ENCODE data around the gene IRAG1.
A peak's percentile ranks its signal among the peaks of the same experiment; 100 is the strongest.

The IRAG1 gene

DNA sequence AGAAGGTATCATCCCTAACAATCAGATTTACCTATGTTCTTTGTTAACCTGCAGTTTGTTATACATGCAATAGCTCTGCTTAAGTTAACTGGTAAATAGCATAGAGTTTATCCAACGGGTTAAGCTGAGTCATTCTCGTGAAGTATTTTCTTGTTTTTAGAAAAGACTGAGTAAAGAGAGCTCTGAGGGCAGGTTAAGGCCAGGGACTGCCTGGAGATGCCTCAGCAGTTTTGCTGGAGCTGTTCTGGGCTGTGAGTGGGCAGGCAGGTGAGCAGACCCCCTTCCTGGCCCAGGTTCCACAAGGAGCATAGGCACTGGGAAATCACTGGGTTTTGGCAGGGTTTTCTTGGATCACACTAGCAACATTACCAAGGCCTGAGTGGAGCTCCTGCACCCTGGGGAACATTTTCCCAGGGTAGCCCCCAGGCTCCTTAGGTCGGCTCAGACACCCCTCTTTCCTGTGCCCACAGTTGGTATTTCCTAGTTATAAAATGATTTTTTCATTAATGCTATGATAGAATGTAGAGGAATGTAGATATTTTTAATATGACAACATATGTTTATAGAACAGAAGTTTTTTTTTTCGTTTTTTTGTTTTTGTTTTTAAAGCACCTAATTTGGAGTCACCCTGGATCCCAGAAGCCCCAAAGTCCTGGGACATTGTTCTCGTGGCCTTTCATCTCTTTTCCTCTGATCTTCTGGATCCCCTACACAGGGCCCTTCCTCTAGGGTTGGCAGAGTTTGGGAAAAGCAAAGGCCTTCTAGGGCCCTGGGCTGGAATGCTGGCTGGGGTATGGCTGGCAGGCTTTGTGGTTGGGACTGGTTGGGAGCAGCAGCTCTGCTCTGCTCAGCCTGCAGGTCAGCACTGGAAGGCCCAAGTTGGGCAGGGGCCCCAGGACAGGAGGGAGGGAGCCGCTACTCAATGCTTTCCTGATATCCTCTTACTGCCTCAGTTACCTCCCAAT is 26.7 kb downstream of the IRAG1 start:
- DNase-seq, result peak; percentile 31

DNA sequence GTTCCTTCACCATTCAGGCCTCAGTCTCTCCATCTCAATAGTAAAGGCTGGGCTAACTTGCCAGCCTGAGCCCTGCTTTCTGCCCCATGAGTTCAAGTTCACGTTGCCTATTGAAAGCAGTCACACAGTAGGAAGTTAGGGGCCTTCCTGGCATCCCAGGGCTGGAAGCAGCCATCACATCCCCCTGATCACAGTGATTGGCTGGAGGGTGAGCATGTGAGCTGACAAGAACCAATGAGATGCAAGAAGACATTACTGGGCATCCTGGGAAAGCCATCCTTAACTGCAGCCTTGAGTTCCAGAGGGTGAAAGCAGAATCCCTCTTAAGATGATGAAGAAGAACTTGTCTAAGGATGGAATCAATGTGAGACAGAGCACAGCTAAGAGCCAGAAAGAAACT is 29.1 kb downstream of the IRAG1 start:
- DNase-seq, result no peak

DNA sequence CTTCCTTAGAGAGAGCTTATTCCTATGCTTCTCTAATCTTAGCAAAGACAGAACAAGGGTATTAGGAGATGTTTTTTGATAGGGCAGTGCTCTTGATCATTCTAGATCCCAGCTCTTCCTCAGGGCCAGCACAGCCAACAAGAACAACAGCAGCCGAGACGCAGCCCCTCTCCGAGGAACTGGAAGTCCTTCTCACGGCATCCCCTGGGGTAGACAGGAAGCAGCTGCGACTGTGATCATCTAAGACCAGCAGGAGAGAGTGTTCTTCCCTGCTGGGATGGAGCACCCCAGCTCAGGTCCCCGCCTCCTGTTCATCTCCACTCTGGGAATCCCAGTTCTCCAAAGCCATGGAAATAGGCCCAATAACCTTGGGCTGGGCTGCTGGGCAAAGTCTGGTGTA is 29.6 kb downstream of the IRAG1 start:
- DNase-seq, result no peak

DNA sequence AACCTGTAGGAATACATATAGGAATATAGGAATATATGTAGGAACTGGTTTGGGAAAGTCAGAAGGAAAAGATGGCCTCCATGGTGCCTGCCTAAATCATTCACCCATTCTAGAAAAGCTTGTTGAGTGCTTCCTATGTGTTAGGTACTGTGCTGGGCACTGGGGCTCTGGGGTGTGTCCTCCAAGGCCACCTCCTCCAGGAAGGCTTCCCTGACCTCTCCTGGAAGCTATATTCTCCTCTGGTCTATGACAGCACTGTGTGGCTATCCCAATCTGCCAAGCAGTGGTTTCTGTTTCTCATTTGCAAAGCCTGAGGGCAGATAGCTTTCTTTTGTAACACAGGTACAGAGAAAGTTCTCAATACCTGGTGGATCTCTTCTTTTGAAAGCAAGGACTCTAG is 30.2 kb downstream of the IRAG1 start:
- DNase-seq, result no peak

DNA sequence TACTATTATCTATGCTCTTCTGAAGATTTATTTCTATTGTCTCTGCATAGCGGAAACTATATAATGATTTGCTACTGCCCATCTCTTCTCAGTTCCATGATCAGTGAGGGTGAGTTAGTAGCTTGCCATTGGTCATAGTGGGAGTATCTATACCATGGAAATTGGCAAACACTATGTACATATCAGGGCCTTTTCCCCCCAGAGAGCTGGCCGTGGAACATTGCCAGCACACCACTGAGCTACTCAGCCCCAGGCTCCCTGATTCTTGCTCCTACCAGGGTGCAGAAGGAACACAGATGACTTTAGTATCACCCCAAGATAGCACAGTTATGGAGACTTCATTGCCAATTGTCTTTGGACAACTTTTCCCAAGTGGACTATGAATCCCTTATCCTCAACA is 33.2 kb downstream of the IRAG1 start:
- no peak for DNase-seq

DNA sequence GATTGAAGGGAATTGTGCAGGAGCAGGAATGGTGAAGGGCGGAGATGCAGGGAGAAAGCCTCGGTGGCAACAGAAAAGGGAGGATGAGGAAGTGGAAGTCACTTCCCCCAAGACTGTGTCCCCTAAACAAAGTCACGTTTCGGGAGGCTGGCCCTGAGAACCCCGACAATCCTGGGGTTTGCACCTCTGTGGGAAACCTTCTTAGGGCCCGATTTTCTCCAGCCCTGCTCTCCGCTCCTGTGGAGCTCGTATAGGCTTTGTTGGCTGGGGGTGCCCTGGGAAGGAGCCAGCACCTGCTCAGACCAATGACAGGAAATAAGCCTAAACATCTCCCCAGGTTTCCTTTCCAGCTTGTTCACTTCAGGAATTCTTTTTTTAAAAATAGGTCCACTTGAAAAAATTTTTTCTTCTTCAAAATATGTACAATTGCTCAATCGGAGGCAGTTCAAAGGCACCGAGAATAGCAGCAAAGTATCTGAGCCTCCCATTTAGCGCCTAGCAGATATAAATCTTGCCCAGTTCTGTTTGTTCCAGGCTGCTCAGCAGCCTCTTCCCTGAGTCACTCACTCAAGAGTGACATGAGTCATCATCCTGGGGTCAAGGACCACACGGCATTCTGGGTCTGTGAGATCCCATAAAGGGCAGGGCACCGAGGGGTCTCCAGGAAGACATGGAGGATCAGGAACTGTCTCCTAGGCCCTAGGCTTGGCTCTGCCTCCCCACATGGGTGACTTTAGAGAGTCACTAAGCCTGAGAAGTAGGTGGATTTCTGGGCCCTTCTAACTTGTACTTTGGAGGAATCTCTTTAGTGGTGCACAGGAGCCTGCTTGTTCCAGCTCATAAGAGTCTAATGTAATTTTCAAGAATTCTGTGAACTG is 34.0 kb downstream of the IRAG1 start:
- peak; percentile 72 for DNase-seq

DNA sequence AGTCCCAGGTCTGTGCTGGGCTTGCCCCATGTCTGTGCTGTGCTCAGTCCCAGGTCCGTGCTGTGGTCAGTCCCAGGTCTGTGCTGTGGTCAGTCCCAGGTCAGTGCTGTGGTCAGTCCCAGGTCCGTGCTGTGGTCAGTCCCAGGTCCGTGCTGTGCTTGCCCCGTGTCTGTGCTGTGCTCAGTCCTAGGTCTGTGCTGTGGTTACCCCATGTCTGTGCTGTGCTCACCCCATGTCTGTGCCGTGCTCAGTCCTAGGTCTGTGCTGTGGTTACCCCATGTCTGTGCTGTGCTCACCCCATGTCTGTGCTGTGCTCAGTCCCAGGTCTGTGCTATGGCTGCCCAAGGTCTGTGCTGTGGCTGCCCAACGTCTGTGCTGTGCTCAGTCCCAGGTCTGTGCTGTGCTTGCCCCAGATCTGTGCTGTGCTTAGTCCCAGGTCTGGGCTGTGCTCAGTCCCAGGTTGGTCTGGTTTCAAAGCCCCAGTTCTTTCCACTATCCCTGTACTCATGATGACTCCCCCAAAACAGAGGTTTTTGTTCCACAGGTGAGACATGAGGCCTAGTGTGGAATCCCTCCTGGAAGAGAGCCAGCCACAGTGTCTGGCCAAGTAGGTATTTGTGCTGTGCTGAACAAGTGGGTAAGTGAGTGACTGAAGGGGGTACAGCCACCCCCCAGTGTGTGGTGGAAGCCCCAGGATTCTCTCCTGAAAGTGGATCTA is 34.8 kb downstream of the IRAG1 start:
- DNase-seq, result no peak

DNA sequence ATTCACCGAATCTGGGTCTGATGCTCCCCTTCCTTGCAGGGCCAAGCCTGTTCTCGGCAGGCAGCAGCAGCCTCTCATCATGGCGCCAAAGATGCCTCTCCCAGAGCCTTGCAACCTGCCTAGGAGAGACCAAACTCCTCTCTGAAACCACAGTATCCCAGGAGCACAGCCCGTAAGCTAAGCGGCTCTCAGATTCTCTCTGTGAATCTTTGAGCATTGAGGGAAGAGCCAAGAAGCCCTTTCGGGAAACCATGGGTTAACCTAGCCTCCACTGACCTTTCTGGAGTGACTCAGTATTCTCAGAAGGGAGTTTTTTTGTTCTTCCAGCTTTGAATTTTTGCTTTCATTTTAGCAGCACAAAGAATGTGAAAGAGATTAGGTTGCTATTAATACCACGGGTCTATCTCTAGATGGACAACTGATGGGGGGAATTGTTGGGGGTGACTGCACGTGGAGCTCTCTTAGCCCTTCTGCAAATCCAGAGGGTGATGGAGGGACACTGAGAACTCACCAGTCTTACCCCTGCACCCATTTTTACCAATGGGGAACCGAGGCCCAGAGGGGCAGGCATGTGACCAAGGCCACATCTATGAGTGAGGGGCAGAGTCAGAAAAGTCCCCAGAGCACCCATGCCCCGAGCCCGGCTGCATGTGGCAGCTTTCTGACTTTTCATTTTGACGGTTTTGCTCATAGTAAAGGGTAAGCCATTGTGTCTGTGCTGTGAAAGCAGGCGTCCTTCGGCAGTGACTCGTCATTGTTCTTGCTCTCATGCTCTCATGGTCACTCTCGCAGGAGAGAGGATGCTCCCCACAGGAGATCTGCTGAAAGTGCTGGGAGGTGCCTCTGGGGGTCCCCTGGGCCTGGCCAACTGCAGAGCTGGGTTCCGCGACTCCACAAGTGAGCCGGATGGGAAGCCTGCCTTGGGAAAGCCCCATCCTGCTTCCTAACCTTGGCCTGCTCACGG is 36.0 kb downstream of the IRAG1 start:
- peak; percentile 70 for DNase-seq

DNA sequence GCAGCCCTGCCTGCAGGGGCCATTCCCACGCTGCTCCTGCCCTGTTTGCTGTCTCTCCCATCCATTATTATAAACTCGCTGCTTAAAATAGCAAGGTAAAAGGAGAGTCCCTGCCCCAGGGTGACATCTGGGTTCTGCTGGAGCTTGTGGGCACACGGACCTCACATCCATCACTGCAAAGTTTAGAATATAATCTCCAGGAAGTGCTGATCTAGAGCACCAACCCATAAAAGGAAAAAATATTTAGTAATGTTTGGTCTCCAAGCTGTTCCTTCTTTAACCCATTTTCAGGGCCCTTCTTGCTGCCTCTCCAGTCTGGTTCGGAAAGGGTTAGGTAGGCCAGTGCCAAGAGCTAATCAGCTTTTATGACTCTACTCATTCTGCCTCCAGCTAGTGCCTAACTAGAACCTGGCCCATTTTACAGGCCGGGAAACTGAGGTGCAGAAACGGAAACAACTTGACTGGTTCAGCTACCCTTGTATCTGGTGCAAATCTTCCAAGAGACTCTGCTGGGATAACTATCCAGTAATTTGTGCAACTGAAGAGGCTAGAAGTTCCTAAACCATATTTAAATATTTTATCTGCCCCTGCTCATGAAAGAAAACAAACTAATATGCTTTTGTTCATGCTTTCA is 37.5 kb downstream of the IRAG1 start:
- no peak for DNase-seq

DNA sequence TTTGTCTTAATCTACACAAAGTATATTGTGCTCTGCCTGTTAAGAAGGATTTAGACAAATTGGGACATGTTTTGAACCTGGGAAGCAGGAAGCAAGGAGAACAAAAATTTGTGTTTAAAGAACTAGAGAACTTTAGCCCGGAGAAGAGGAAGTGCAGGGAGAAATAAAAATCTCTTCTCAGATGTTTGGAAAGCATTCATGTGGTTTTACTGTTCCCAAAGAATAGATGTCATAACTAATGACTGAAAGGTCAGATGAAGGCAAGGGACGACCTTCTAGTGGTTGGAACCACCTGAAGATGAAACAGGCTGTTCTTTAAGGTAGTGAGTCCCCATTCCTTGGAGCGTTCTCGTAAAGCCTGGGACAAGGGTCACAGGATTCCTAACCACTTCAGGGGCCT is 38.3 kb downstream of the IRAG1 start:
- DNase-seq, result no peak

DNA sequence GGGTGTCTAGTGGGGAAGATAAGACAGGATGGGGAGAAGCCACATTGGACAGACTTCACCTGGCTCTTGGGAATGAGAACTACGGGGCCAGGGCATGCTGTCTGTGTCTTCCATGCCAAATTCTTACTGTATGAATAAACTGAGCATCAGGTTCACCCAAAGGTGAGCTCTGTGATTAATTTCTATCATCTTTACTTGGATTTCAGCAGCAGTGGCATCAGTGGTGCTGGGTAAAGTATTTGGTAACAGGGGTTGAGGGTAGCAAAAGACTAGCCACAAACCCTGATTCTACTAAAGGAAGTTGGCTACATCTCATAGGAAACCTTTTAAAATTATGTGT is 38.8 kb downstream of the IRAG1 start:
- DNase-seq, result peak; percentile 67

DNA sequence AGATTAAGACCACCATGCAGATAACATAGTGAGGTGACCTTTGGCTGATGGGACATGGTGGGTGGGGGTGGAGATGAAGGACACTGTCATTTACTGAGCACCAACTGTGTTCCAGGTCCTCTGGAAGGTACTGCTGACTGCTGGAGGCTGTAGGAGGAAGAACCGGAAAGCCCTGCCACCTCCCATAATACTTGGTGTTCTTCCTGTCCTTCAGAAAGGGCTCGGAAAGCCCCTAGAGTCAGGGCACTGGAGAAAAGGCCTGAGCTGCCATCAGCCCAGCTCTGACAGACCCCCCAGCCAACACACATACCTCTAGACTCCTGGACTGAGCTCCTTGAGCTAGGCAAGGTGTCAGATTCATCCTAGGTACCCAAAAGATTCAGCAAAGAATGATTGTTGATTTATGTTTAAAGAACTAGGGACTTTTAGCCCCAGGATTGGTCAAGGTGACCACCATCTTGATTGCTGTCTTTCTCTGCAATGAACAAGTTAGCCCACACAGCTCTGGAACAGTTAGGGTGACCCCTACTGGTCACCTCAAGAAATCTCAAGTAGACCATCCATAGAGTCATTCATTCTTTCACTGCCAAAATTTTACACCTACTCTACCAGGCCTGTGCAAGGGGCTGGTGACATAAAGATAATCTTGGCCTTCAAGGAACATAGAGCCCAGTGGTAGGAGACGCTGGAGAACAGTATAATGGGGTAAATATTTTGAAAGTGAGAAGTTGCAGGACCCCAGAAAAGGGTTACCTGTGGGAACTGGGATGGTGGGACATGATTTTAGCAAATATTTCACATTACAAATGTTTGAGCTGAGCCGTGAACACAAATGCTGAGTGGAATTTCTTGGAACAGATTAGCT is 39.4 kb downstream of the IRAG1 start:
- DNase-seq, result no peak

DNA sequence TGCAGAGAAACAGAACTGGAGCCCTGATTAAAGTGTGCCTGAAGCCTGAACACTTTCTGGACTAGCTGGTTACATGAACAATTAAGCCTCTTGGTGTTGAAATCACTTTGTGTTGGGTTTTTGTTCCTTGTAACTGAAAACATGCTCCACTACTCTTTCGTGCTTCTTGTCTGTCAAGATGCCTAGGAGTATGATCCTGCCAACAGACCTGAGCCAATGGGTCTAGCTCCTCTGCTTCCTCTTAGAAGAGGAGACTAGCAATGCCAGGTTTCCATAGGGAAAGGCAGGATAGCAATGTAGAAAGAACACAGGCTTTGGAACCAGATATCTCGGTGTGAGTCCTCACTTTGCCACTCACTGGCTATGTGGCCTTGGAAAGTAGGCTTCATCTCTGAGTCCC is 40.3 kb downstream of the IRAG1 start:
- DNase-seq, result no peak

DNA sequence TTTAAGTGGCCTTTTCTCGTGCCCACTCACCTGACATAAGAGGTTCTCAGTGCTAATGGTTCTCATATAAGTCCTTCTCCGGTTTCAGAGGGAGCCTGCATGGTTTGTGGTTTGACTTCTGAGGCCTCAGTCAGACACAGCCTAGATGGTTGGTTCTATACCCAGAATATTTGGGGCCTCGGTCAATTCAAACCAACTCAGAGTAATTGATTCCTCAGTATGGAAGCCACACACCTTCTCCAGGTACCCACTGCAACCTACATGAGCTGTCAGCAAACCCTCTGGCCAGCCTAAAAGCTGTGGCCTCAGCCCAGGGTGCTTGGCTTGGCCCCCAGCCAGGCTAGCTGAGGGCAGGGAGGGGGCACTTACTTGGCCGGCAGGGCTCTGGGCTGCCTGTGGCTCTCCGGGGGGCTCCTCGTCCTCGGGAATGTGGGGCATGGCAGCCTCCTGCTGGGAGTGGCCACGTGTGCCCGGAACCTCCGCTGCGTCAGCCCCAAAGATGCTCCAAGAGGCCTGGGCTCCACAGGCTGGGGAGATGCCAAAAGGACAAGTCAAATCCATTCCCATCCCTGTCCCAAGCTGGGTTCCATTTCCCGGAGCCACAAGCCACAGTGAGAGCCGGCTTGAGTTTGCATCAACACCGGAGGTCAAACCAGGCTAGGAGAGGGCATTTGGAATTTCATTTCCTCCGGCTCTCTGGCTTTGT is 41.7 kb downstream of the IRAG1 start:
- no peak for DNase-seq

DNA sequence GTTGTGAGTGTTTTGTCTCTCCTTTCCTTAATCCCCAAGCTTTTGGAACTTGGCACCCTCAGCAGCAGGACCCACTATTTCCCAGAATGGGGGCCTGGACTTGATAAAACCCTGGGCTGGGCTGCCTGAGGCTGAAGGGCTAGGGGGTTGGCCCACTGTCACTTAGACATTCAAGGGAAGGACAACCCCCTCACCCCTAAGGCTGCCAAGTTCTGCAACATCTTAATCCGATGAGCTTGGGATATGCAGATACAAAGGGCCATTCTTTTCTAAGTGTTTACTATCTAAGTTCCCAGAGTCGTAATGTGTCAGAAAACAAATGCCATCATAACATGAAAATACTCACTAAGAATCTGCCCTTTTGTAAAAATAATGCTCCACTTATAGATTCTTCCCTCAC is 42.9 kb downstream of the IRAG1 start:
- DNase-seq, result no peak

DNA sequence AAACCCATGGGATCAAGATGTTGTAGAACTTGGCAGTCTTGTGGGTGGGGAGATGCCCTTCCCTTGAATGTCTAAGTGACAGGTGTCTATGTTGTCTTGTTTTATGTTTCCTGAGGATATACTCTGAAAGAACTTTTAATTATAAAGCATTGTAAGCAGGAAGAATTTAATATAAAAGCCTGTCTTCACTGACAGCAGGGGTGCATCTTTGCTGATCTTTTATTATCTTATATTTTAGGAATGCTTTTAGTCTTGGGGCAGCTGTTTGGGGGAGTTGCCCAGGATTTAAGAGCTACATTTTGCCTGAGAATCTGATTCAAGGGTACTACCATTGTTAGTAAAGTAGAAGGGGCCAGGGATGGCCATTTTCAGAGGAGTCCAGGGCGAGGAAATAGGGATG is 43.4 kb downstream of the IRAG1 start:
- no peak for DNase-seq

DNA sequence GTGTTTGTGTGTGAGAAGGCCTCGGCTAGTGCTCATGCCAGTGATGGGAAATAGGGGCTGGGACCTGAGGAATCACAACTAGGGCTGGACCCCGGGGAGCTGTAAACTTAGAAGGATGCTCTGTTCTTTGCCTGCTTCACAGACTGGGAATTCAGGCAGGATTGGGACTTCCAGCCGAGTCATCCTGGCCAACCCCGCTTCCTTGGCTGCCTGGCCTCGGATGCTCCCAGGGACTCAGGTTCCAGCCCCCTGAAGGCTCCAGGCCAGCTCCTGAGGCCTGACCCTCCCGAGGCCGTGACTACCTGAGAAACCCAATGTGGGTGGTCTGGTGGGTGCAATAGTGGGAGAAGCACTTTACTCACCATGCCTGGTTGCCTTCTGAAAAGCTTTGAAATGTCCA is 44.7 kb downstream of the IRAG1 start:
- DNase-seq, result no peak

DNA sequence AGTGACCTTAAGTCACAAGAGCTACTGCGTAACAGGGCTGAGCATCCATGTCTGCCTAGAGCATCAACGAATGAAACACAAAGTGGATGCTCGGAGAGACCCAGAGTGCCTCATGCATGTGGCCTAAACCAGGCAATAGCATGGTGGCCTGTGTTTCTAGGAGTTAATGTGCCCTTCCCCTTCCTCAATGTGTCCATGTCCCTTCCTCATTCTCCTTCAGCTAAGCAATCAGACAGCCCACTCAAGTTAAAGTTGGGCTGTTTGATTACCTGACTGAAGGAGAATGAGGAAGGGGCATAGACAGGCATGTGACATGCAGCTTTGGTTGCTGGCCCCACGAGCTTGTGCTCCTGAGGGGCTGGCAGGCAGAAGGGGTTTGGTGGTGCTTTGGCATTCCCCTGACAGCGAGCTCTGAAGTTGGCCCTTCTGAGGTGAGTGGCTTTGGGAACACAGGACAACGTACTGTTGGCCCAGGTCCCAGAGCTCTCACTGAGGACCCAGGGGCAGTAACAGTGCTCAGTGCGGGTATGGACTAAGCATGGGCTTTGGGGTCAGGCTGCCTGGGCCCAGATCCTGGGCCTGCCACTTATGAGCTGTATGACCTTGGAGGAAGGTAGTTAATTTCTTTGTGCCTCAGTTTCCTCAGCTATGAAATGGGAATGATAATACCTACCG is 46.7 kb downstream of the IRAG1 start:
- no peak for DNase-seq

DNA sequence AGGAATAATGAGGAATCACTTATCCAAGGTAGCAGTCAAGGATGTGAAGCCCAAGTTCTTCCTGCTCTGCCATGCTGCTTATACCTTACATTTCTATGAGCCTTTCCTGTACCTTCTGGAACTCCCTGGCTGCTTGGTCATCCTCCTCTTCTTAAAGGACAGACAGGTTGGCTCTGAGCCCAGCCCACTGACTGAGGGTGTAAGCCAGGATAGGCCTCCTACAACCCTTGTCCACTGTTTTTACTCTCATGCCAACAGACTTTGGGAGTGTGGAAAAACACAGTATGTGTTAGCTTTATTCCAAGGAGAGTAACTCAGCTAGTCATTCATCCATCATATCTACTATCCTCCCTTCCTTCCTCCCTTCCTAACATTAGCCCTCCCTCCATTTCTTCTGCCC is 47.5 kb downstream of the IRAG1 start:
- peak; percentile 11 for DNase-seq

All from NCI-H226 (cell line).